Activated CD8-positive, alpha-beta memory T cell treated with anti-CD3 and anti-CD28 coated beads, Interleukin-2, amount 50 U/mL, for 1 hour (primary cell): ENCODE measurements around the gene HRH4.

Experiments used
- DNase-seq: peaks from one replicate; pipeline ENCODE4 v3.0.0-alpha.2; 2020; ENCODE audit errors: extremely low read depth

Gene HRH4

GRCh38 chr18:24506175-24506574 is 45.7 kb downstream of the HRH4 start:
- no peak for DNase-seq

GRCh38 chr18:24509435-24509834 is 49.0 kb downstream of the HRH4 start:
- DNase-seq, result no peak

GRCh38 chr18:24514439-24514838 is 54.0 kb downstream of the HRH4 start:
- no peak for DNase-seq

- no peak for DNase-seq
Observed at GRCh38 chr18:24515721-24516120, 55.3 kb downstream of the HRH4 start.

GRCh38 chr18:24516261-24516660 is 55.8 kb downstream of the HRH4 start:
- DNase-seq, result no peak

- no peak for DNase-seq
Observed at GRCh38 chr18:24517554-24517953, 57.1 kb downstream of the HRH4 start.

- DNase-seq, result no peak
Observed at GRCh38 chr18:24518596-24518995, 58.2 kb downstream of the HRH4 start.
